ENCODE data around the gene KAT8. TPM values are rescaled to one million over a fixed set of nuclear protein-coding genes. Genes with fewer than 3 reads are reported as not detected.

The KAT8 gene
- total RNA-seq, 1 experiment from 2014 or later: 44.9 TPM

DNA sequence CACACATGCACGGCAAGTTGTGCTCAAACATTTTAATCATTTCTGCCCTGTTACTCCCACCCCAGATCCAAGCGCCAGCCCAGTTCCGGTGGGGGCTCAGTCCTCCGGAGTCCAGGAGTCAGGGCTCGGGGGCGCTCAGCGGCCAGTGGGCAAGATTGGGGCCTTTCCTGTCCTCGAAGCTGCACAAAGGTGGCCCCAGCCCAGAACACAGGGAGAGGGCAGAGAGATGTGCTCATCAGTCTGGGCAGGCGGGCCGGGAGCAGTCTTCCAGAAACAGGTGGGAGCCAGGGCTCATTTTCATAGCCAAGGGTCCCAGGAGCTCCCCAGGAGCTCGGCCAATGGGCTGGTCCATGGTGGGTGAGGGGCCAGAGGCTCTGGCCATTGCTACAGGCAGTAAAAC, 14.0 kb downstream of the KAT8 start (continued):
- TF ChIP-seq, protein P1, sequence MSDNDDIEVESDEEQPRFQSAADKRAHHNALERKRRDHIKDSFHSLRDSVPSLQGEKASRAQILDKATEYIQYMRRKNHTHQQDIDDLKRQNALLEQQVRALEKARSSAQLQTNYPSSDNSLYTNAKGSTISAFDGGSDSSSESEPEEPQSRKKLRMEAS (IDR thresholded peaks at IDR 0.05): no peak
- TF ChIP-seq EZH2phosphoT487 (IDR thresholded peaks at IDR 0.05; ENCODE audit: borderline replicate concordance) (no peak), ZFX (IDR thresholded peaks at IDR 0.05) (no peak)
- TF ChIP-seq, protein P2, sequence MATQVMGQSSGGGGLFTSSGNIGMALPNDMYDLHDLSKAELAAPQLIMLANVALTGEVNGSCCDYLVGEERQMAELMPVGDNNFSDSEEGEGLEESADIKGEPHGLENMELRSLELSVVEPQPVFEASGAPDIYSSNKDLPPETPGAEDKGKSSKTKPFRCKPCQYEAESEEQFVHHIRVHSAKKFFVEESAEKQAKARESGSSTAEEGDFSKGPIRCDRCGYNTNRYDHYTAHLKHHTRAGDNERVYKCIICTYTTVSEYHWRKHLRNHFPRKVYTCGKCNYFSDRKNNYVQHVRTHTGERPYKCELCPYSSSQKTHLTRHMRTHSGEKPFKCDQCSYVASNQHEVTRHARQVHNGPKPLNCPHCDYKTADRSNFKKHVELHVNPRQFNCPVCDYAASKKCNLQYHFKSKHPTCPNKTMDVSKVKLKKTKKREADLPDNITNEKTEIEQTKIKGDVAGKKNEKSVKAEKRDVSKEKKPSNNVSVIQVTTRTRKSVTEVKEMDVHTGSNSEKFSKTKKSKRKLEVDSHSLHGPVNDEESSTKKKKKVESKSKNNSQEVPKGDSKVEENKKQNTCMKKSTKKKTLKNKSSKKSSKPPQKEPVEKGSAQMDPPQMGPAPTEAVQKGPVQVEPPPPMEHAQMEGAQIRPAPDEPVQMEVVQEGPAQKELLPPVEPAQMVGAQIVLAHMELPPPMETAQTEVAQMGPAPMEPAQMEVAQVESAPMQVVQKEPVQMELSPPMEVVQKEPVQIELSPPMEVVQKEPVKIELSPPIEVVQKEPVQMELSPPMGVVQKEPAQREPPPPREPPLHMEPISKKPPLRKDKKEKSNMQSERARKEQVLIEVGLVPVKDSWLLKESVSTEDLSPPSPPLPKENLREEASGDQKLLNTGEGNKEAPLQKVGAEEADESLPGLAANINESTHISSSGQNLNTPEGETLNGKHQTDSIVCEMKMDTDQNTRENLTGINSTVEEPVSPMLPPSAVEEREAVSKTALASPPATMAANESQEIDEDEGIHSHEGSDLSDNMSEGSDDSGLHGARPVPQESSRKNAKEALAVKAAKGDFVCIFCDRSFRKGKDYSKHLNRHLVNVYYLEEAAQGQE (IDR thresholded peaks at IDR 0.05; ENCODE audit: low read depth): no peak

DNA sequence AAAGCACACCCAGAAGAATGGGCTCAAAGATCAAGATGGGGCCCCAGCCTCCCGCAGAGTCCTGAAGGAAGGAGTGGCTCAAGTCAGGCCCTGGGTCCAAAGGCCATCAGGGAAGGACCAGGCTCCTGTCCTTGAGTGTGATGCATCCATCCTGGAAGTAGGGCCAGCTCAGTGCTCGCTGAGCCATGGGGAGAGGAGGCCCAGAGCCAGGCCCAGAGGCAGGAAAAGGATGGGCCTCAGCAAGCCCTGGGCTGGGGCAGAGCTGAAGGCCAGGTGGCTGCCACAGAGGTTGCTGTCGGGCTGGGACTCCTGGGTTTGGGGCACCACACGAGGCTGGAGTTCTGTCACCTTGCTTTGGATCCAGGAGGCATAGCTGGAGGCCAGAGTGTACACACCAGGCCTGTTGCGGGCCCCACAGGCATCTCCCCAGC, 14.4 kb downstream of the KAT8 start:
- H3K4me1 ChIP-seq (ENCODE audit: control insufficient read depth in 1 of 2, insufficient read depth in 2 of 2, low read length in 2 of 2): peaks cover 29 to 45% of the 10 kb centered on the region in 2 experiments
- TF ChIP-seq JUND (IDR thresholded peaks at IDR 0.05) (no peak), CEBPB (IDR thresholded peaks at IDR 0.05; ENCODE audit: low read depth) (no peak), ZFX (IDR thresholded peaks at IDR 0.05) (no peak), SP1 (IDR thresholded peaks at IDR 0.05; ENCODE audit: low read depth) (no peak), EZH2 (IDR thresholded peaks at IDR 0.05) (no peak), FOSL1 (IDR thresholded peaks at IDR 0.05; ENCODE audit: low read depth) (no peak), EGR1 (IDR thresholded peaks at IDR 0.05; ENCODE audit: low read depth) (no peak)
- TF ChIP-seq, protein P3, sequence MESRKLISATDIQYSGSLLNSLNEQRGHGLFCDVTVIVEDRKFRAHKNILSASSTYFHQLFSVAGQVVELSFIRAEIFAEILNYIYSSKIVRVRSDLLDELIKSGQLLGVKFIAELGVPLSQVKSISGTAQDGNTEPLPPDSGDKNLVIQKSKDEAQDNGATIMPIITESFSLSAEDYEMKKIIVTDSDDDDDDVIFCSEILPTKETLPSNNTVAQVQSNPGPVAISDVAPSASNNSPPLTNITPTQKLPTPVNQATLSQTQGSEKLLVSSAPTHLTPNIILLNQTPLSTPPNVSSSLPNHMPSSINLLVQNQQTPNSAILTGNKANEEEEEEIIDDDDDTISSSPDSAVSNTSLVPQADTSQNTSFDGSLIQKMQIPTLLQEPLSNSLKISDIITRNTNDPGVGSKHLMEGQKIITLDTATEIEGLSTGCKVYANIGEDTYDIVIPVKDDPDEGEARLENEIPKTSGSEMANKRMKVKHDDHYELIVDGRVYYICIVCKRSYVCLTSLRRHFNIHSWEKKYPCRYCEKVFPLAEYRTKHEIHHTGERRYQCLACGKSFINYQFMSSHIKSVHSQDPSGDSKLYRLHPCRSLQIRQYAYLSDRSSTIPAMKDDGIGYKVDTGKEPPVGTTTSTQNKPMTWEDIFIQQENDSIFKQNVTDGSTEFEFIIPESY (IDR thresholded peaks at IDR 0.05; ENCODE audit: extremely low read depth, insufficient replicate concordance, low read length): no peak
- TF ChIP-seq, protein P2 (IDR thresholded peaks at IDR 0.05; ENCODE audit: low read depth): no peak
- TF ChIP-seq, protein P4, sequence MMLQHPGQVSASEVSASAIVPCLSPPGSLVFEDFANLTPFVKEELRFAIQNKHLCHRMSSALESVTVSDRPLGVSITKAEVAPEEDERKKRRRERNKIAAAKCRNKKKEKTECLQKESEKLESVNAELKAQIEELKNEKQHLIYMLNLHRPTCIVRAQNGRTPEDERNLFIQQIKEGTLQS (IDR thresholded peaks at IDR 0.05): no peak

More for the DNA sequence above, 14.4 kb downstream of the KAT8 start:
- ChIA-PET CTCF (interaction anchor here (0.6 to 1.6 kb wide), 2 partner anchors 10 to 29 kb away, joined by 4 to 8 read pairs; no protein-coding TSS in a partner anchor), POLR2A (interaction anchor here (1.4 to 2.4 kb wide), 2 partner anchors 11 to 14 kb away, joined by 3 to 7 read pairs; partner anchors contain the start of gene KAT8), RAD21 (ENCODE audit: low non-redundant PET in 1 of 2, low total read pairs in 2 of 2, uncharacterized antibody in 2 of 2, unreplicated experiment in 2 of 2) (no interaction called here)
- Histone ChIP-seq H3K4me3 (replicated peaks in 1 of 2; ENCODE audit: low read depth in 1 of 2, low read length in 2 of 2) (no peak overlapping the region), H3K9me2 (ENCODE audit: insufficient read depth) (no peaks in the 10 kb centered on the region), H4K20me1 (ENCODE audit: insufficient read depth) (no peaks in the 10 kb centered on the region), H3K9me3 (ENCODE audit: control insufficient read depth in 1 of 2, insufficient read depth in 1 of 2, low read depth in 1 of 2, low read length in 2 of 2) (no peaks in the 10 kb centered on the region), H2AFZ (ENCODE audit: low read depth, low read length, poor library complexity, severe bottlenecking) (no peak overlapping the region), H3K36me3 (ENCODE audit: control insufficient read depth in 1 of 2, insufficient read depth in 2 of 2, low read length in 2 of 2) (peaks cover 8 to 14% of the 10 kb centered on the region in 2 experiments; a peak in 3 of 4 replicates), H3K4me2 (ENCODE audit: low read length) (no peak overlapping the region), H3K27ac (ENCODE audit: low read depth, low read length) (no peak overlapping the region; the same call in 1 of the 2 replicates), H3K27me3 (ENCODE audit: insufficient read depth, low read length) (no peaks in the 10 kb centered on the region), H3K79me2 (ENCODE audit: insufficient read depth, low read length) (peaks cover 7% of the 10 kb centered on the region; the same call in 1 of the 2 replicates), H3K9ac (ENCODE audit: low read length) (no peak overlapping the region)
- intact Hi-C loops (cut with micrococcal nuclease): no loop called here
- BruUV-seq (replicated peaks): no TSS peak
- no peak for ATAC-seq
- DNase-seq (ENCODE audit: low read depth, low spot score): no peak
